Liver (tissue), 9 donors: ENCODE data around the gene APP. TPM values are rescaled to one million over a fixed set of nuclear protein-coding genes. Genes with fewer than 3 reads are reported as not detected.

ENCODE experiments used
- DNase-seq: peaks from one replicate; pipeline ENCODE4 v3.0.0-alpha.2; 2017; ENCODE audit warnings: low spot score
- H3K27ac ChIP-seq, 2 donors: one replicate each; pipeline ENCODE4 v1.7.0; 2013; ENCODE audit warnings: inconsistent platforms in 2 of 2, low read length in 2 of 2, control low read depth in 1 of 2, low read depth in 1 of 2, mild to moderate bottlenecking in 1 of 2
- H3K27me3 ChIP-seq, 4 donors: one replicate each; pipeline versions ENCODE4 v1.6.1 to v1.7.0; 2013; ENCODE audit warnings: low read length in 3 of 4, inconsistent platforms in 1 of 4, mild to moderate bottlenecking in 1 of 4, moderate library complexity in 1 of 4; ENCODE audit not compliant: control insufficient read depth in 4 of 4, insufficient read depth in 4 of 4
- H3K36me3 ChIP-seq, 4 donors: one replicate each; pipeline versions ENCODE4 v1.6.1 to v1.7.0; 2013; ENCODE audit warnings: low read length in 3 of 4, mild to moderate bottlenecking in 3 of 4, low read depth in 1 of 4, moderate library complexity in 1 of 4; ENCODE audit not compliant: control insufficient read depth in 4 of 4, insufficient read depth in 3 of 4
- H3K4me1 ChIP-seq, 4 donors: one replicate each; pipeline versions ENCODE4 v1.6.1 to v1.7.0; 2013; ENCODE audit warnings: low read length in 3 of 4, mild to moderate bottlenecking in 3 of 4, moderate library complexity in 1 of 4; ENCODE audit not compliant: control insufficient read depth in 4 of 4, insufficient read depth in 4 of 4
- H3K4me3 ChIP-seq, 3 donors: one replicate each; pipeline versions ENCODE4 v1.6.1 to v1.7.0; 2013; ENCODE audit warnings: low read length in 3 of 3, control low read depth in 1 of 3, low read depth in 1 of 3, mild to moderate bottlenecking in 1 of 3
- H3K9ac ChIP-seq, 2 donors: one replicate each; pipeline ENCODE4 v1.7.0; 2013; ENCODE audit warnings: low read length in 2 of 2, mild to moderate bottlenecking in 2 of 2, moderate library complexity in 2 of 2, control low read depth in 1 of 2, low read depth in 1 of 2
- H3K9me3 ChIP-seq, 4 donors: one replicate each; pipeline versions ENCODE4 v1.6.1 to v1.7.0; 2013; ENCODE audit warnings: low read length in 3 of 4; ENCODE audit not compliant: control insufficient read depth in 4 of 4
- ATF3 ChIP-seq: IDR thresholded peaks from 2 replicates; pipeline ENCODE4 v1.6.1; 2016; ENCODE audit warnings: antibody characterized with exemption
- CTCF ChIP-seq: fragments of 150-350 bp; IDR thresholded peaks from 2 replicates; pipeline ENCODE4 v1.5.1; 2017; ENCODE audit warnings: improper control_type of control experiment, low read depth, low read length; ENCODE audit not compliant: missing input control
- EGR1 ChIP-seq, 2 donors: IDR thresholded peaks; 2 replicates each; pipeline ENCODE4 v1.6.1; 2016 to 2018; ENCODE audit warnings: antibody characterized with exemption in 2 of 2, low read depth in 2 of 2
- FOXA1 ChIP-seq: IDR thresholded peaks from 2 replicates; pipeline ENCODE4 v1.6.1; 2016; ENCODE audit warnings: antibody characterized with exemption
- FOXA2 ChIP-seq: IDR thresholded peaks from 2 replicates; pipeline ENCODE4 v1.6.1; 2016; ENCODE audit warnings: antibody characterized with exemption
- GABPA ChIP-seq, 2 donors: IDR thresholded peaks in 1 of 2; conservative IDR thresholded peaks in 1 of 2; 2 replicates each; pipeline ENCODE4 v1.6.1; 2016; ENCODE audit warnings: antibody characterized with exemption in 2 of 2, mild to moderate bottlenecking in 1 of 2, moderate library complexity in 1 of 2
- HNF4A ChIP-seq, 2 donors: conservative IDR thresholded peaks; 2 replicates each; pipeline ENCODE4 v1.6.1; 2016; ENCODE audit warnings: antibody characterized with exemption in 2 of 2, mild to moderate bottlenecking in 2 of 2
- HNF4G ChIP-seq: IDR thresholded peaks from 2 replicates; pipeline ENCODE4 v1.6.1; 2016; ENCODE audit warnings: antibody characterized with exemption
- JUND ChIP-seq, 2 donors: IDR thresholded peaks; 2 replicates each; pipeline ENCODE4 v1.6.1; 2016; ENCODE audit warnings: antibody characterized with exemption in 2 of 2
- MAX ChIP-seq: IDR thresholded peaks from 2 replicates; pipeline ENCODE4 v1.6.1; 2016; ENCODE audit warnings: antibody characterized with exemption
- RAD21 ChIP-seq, 2 donors: IDR thresholded peaks; 2 replicates each; pipeline ENCODE4 v1.6.1; 2016; ENCODE audit warnings: antibody characterized with exemption in 2 of 2, mild to moderate bottlenecking in 2 of 2
- REST ChIP-seq: IDR thresholded peaks from 2 replicates; pipeline ENCODE4 v1.6.1; 2016; ENCODE audit warnings: antibody characterized with exemption, mild to moderate bottlenecking
- RXRA ChIP-seq, 2 donors: IDR thresholded peaks; 2 replicates each; pipeline ENCODE4 v1.6.1; 2017 to 2018; ENCODE audit warnings: antibody characterized with exemption in 2 of 2, mild to moderate bottlenecking in 1 of 2
- TAF1 ChIP-seq: conservative IDR thresholded peaks from 2 replicates; pipeline ENCODE4 v1.6.1; 2016; ENCODE audit warnings: antibody characterized with exemption, mild to moderate bottlenecking
- YY1 ChIP-seq: IDR thresholded peaks from 2 replicates; pipeline ENCODE4 v1.6.1; 2016; ENCODE audit warnings: antibody characterized with exemption, mild to moderate bottlenecking
- ZBTB33 ChIP-seq: IDR thresholded peaks from 2 replicates; pipeline ENCODE4 v1.6.1; 2016; ENCODE audit warnings: antibody characterized with exemption
- WGBS: extraction: QIAGEN DNeasy Blood & Tissue Kit; methylation state at CpG from one replicate; pipeline ENCODE4 v1.1.7; 2013; 5-methylcytosine and 5-hydroxymethylcytosine counted together
- polyA plus RNA-seq, 2 donors: library from polyadenylated mRNA; stranded (reverse) in 1 of 2; unstranded in 1 of 2; fragments of 200-250 nt in 1 of 2; fragments of >200 nt in 1 of 2; fragmentation: Nextera tagmentation in 1 of 2; extraction: Ambion mirVana in 1 of 2; gene quantifications; one replicate each; pipeline versions ENCODE4 v1.2.1 to v1.2.3, GENCODE V29; 2013 to 2015
- total RNA-seq, 2 donors: library from RNA; depleted of rRNA; stranded (reverse); fragments of >200 nt; gene quantifications; one replicate each; pipeline ENCODE4 v1.2.3, GENCODE V29; 2014
- donor health status: healthy.
- donor health status: healthy.
- donor health status: healthy.
- donor health status: healthy.
- donor health status: healthy.

The APP gene
- total and polyA plus RNA-seq, 4 donors: 24.9 to 201 (median 111) TPM

- Histone ChIP-seq H3K27me3 (no peaks in the 10 kb centered on the region), H3K4me1 (peaks cover 7 to 35% (median 18%) of the 10 kb centered on the region in 4 donors), H3K9me3 (no peaks in the 10 kb centered on the region), H3K36me3 (peaks cover 0 to 6% (median 1%) of the 10 kb centered on the region in 4 donors), H3K9ac (no peak overlapping the region), H3K4me3 (no peak overlapping the region), H3K27ac (peak overlapping the region in 1 of 2 donors; percentile 65)
- no peak for DNase-seq
- 82% methylated on average over 9 of the region's 9 CpGs for WGBS
- no peak for TF ChIP-seq ZBTB33
- TF ChIP-seq RAD21 (IDR thresholded peaks at IDR 0.05): no peak
- no peak for TF ChIP-seq FOXA2
- no peak for TF ChIP-seq ATF3
- no peak for TF ChIP-seq MAX
- no peak for TF ChIP-seq JUND (IDR thresholded peaks at IDR 0.05)
- TF ChIP-seq TAF1: no peak
- TF ChIP-seq REST: no peak
- TF ChIP-seq HNF4A (conservative IDR thresholded peaks at IDR 0.05): no peak
- TF ChIP-seq YY1: no peak
- no peak for TF ChIP-seq CTCF
- no peak for TF ChIP-seq EGR1 (IDR thresholded peaks at IDR 0.05; ENCODE audit: low read depth in 2 of 2)
- TF ChIP-seq FOXA1: no peak
- no peak for TF ChIP-seq RXRA (IDR thresholded peaks at IDR 0.05)
- TF ChIP-seq GABPA (IDR thresholded peaks at IDR 0.05 in 1 of 2, conservative IDR thresholded peaks at IDR 0.05 in 1 of 2): no peak
- TF ChIP-seq HNF4G: no peak
Observed at GRCh38 chr21:25888711-25889110, 281.9 kb downstream of the APP start.
